Measurements from ENCODE around the gene PROX2.

- TF ChIP-seq CTCF (IDR thresholded peaks at IDR 0.05) (no peak), POLR2A (IDR thresholded peaks at IDR 0.05) (no peak)
Observed at GRCh38 chr14:74875941-74876913, at the start of gene PROX2.

Data from adrenal gland (tissue), 5 donors.